Measurements from ENCODE around the gene OGFOD2. TPM values are rescaled to one million over a fixed set of nuclear protein-coding genes. Genes with fewer than 3 reads are reported as not detected.

Gene OGFOD2
- polyA plus RNA-seq, 1 experiment, result 10.8 TPM

GRCh38 chr12:123022846-123023245 lies 47.8 kb downstream of the OGFOD2 start:
- peaks cover 3% of the 10 kb centered on the region for H3K27me3 ChIP-seq (ENCODE audit: control insufficient read depth, insufficient read depth, low read length)
- no peak for DNase-seq (ENCODE audit: low read depth)
- TF ChIP-seq CTCF (IDR thresholded peaks at IDR 0.05; ENCODE audit: insufficient read depth, low read depth, low read length), result no peak
- POLR2A ChIA-PET, result interaction anchor here (1.3 kb wide), 1 partner anchor 210 kb away, joined by 4 read pairs; the partner anchor contains the start of gene MPHOSPH9
- H3K36me3 ChIP-seq (ENCODE audit: control insufficient read depth, insufficient read depth, low read length), result no peaks in the 10 kb centered on the region
- CTCF ChIA-PET, result interaction anchor here (0.7 to 1.8 kb wide), 3 partner anchors 20 to 215 kb away, joined by 3 to 5 read pairs (median 3); no protein-coding TSS in a partner anchor
- H3K4me3 ChIP-seq (ENCODE audit: low read depth, low read length), result no peak overlapping the region

GRCh38 chr12:123024819-123025391 lies 49.9 kb downstream of the OGFOD2 start:
- Histone ChIP-seq H3K27me3 (ENCODE audit: control insufficient read depth, insufficient read depth, low read length) (peaks cover 3% of the 10 kb centered on the region), H3K4me3 (ENCODE audit: low read depth, low read length) (no peak overlapping the region), H3K36me3 (ENCODE audit: control insufficient read depth, insufficient read depth, low read length) (no peaks in the 10 kb centered on the region)
- no peak for DNase-seq (ENCODE audit: low read depth)
- ChIA-PET POLR2A (interaction anchor here (0.6 kb wide), 1 partner anchor 17 kb away, joined by 8 read pairs; no protein-coding TSS in a partner anchor), CTCF (interaction anchor here (1.1 to 3.0 kb wide), 2 partner anchors 10 to 18 kb away, joined by 3 to 12 read pairs; no protein-coding TSS in a partner anchor)
- TF ChIP-seq CTCF (IDR thresholded peaks at IDR 0.05; ENCODE audit: insufficient read depth, low read depth, low read length), result no peak

GRCh38 chr12:123026094-123026853 lies 51.2 kb downstream of the OGFOD2 start:
- CTCF ChIA-PET, result interaction anchor here (0.7 to 3.0 kb wide), 3 partner anchors 9 to 1051 kb away, joined by 3 to 12 read pairs (median 3); no protein-coding TSS in a partner anchor
- POLR2A ChIA-PET, result no interaction called here
- no peak for TF ChIP-seq CTCF (IDR thresholded peaks at IDR 0.05; ENCODE audit: insufficient read depth, low read depth, low read length)
- Histone ChIP-seq H3K4me3 (ENCODE audit: low read depth, low read length) (no peak overlapping the region), H3K36me3 (ENCODE audit: control insufficient read depth, insufficient read depth, low read length) (no peaks in the 10 kb centered on the region), H3K27me3 (ENCODE audit: control insufficient read depth, insufficient read depth, low read length) (peaks cover 3% of the 10 kb centered on the region)
- DNase-seq (ENCODE audit: low read depth), result no peak

GRCh38 chr12:123027726-123028445 lies 52.8 kb downstream of the OGFOD2 start:
- ChIA-PET POLR2A (no interaction called here), CTCF (no interaction called here)
- H3K36me3 ChIP-seq (ENCODE audit: control insufficient read depth, insufficient read depth, low read length), result no peaks in the 10 kb centered on the region
- H3K27me3 ChIP-seq (ENCODE audit: control insufficient read depth, insufficient read depth, low read length), result peaks cover under 1% of the 10 kb centered on the region
- DNase-seq (ENCODE audit: low read depth), result no peak
- H3K4me3 ChIP-seq (ENCODE audit: low read depth, low read length), result no peak overlapping the region
- no peak for TF ChIP-seq CTCF (IDR thresholded peaks at IDR 0.05; ENCODE audit: insufficient read depth, low read depth, low read length)

- Histone ChIP-seq H3K27me3 (ENCODE audit: control insufficient read depth, insufficient read depth, low read length) (no peaks in the 10 kb centered on the region), H3K36me3 (ENCODE audit: control insufficient read depth, insufficient read depth, low read length) (no peaks in the 10 kb centered on the region), H3K4me3 (ENCODE audit: low read depth, low read length) (no peak overlapping the region)
- CTCF ChIA-PET, result no interaction called here
- DNase-seq (ENCODE audit: low read depth), result no peak
- no peak for TF ChIP-seq CTCF (IDR thresholded peaks at IDR 0.05; ENCODE audit: insufficient read depth, low read depth, low read length)
- POLR2A ChIA-PET, result no interaction called here
Measured at GRCh38 chr12:123028475-123028874, 53.4 kb downstream of the OGFOD2 start.
